ENCODE measurements around the gene PRPF18.
"Not testable (repeated sequence)": the region's sequence is repeated elsewhere in the genome, so short reads cannot be mapped to it uniquely, and the experiment has no call there.

The PRPF18 gene, protein sequence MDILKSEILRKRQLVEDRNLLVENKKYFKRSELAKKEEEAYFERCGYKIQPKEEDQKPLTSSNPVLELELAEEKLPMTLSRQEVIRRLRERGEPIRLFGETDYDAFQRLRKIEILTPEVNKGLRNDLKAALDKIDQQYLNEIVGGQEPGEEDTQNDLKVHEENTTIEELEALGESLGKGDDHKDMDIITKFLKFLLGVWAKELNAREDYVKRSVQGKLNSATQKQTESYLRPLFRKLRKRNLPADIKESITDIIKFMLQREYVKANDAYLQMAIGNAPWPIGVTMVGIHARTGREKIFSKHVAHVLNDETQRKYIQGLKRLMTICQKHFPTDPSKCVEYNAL

DNA sequence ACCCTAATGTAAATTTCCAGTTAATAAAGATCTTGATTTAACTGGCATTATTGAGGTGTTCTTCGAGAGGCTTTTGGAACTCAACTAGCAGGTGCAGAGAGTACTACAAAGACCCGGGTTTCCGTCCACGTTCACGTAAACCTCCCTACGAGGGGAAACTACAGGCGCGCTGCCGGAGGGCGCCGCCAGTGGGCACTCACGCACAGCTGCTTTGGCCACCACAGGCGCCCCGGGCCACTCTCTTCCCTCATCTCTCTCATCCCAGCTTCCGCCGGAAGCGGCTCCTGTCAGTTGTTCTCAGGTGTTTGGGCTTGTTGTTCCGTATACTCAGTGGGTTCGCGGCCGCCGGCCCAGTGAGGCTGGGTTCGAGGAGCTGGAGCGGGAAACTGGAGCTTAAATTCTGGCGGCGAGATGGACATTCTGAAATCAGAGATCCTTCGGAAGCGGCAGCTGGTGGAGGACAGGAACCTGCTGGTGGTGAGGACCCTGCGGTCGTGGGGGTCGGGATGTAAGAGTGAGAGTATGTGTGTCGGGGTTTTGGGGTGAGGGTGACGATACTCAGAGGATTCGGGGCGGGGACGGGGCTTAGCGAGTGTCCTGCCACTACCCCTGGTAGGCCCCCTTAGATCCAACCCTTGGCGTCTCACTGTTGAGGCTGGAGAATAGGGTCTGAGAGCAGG lies at the start of gene PRPF18:
PRPF18 (plus strand) TSS at position 290 of the 680 bp plus-strand sequence; CDS start at position 412, 122 bp downstream.
- peak; percentile 97 for DNase-seq

DNA sequence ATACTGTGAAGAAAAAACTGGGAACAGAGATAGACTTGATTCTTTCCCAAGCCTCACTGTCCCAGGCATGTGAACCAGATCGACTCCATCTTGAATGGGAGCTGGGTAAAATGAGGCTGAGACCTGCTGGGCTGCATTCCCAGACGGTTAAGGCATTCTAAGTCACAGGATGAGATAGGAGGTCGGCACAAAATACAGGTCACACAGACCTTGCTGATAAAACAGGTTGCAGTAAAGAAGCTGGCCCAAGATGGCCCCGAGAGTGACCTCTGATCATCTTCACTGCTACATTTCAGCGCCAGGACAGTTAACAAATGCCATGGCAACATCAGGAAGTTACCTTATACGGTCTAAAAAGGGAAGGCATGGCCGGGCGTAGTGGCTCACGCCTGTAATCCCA lies 48.8 kb upstream of the PRPF18 start:
- not testable (repeated sequence) for DNase-seq

GRCh38 chr10:13542533-13542932 lies 44.2 kb upstream of the PRPF18 start:
- DNase-seq, result no peak

GRCh38 chr10:13550802-13551201 lies 36.0 kb upstream of the PRPF18 start:
- DNase-seq, result no peak

- peak; percentile 4 for DNase-seq
Measured at GRCh38 chr10:13555884-13556510, 30.8 kb upstream of the PRPF18 start.

GRCh38 chr10:13559124-13559700 lies 27.6 kb upstream of the PRPF18 start:
- no peak for DNase-seq

- DNase-seq, result no peak
Measured at GRCh38 chr10:13560597-13560996, 26.2 kb upstream of the PRPF18 start.

DNA sequence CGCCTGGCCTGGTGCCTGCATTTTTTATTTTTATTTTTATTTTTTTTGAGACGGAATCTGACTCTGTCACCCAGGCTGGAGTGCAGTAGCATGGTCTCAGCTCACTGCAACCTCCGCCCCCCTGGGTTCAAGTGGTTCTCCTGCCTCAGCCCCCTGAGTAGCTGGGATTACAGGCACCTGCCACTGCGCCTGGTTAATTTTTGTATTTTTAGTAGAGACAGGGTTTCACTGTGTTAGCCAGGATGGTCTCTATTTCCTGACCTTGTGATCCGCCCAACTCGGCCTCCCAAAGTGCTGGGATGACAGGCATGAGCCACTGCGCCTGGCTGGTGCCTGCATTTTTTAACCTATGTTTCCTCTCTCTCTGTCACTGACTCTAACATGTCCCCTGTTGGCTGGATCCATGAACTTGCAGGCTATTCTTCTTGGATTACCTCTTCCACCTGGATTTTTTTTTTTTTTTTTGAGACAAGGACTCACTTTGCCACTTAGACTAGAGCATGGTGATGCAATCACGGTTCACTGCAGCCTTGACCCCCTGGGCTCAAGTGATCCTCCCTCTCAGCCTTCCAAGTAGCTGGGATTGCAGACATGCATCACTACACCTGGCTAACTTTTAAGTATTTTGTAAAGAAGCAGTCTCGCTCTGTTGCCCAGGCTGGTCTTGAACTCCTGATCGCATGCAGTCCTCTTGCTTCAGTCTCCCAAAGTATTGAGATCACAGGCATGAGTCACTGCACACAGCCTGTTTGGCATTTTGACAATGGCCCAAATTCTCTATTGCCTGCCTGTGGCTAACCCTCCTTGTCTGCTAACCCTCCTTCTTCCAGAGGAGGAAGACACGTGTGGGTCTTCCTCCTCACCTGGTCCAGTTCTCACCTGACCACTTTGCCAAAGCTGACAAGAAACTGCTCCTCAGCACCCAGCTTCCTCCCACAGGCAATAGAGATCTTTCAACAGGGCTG lies 23.0 kb upstream of the PRPF18 start:
- no peak for DNase-seq

GRCh38 chr10:13564576-13564975 lies 22.2 kb upstream of the PRPF18 start:
- no peak for DNase-seq

DNA sequence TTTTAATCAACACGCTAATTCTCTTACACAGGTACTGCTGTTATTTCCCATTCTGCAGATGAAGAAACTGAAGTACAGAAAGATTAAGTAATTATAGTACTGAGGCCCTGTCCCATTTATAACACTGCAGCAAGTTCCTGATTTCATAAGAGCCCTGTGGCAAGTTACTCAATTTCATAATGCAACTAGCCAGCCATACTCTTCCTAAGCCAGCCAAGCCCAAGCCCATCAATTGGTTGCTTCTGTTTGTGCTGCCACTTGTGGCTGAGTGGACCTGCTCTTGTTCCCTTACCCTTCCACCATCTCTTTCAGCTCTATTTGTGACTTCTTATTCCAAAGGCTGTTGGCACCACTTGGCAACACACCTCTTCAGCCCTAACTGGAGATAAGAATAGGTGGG lies 19.7 kb upstream of the PRPF18 start:
- no peak for DNase-seq

- no peak for DNase-seq
Measured at GRCh38 chr10:13571541-13571940, 15.2 kb upstream of the PRPF18 start.

DNA sequence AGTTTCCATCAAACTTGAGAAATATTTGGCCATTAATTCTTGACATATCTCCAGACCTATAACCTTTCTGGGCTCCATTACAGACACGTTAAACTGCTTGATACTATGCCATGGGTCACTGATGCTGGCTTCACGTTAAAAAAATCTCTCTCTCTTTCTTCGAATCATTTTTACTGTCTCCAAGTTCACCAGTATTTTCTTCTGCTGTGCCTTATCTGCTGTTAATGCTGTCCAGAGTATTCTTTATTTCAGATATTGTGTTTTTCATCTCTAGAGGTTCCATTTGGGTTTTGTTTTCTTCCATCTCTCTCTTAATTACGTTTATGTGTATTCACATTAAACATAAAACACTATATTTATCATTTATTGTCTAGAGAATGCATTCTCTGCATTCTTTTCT lies 12.8 kb upstream of the PRPF18 start:
- no peak for DNase-seq

DNA sequence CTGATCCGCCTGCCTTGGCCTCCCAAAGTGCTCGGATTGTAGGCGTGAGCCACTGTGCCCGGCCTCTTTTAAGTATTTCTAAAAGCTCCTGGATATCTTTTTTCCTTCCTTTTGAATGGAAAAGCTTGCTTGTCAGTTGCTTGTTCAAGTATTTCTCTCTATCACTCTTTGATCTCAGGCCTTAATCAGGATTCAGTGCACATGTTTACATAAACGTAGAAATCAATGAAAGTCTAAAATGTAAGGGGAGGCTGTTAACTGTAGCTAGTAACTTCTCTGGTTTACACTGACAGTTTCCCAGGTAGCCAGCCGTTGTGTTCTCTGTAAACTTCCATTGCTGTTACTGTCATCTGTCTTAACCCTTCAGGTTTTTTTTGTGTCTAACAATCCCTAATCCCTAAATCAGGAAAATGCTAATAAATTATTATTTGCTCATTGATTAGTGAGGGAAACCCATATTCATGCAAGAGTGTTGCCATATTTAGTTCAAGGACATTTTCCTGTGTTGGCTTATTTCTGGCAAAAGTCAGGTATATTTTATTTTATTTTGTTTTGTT lies 1.5 kb upstream of the PRPF18 start:
- no peak for DNase-seq

DNA sequence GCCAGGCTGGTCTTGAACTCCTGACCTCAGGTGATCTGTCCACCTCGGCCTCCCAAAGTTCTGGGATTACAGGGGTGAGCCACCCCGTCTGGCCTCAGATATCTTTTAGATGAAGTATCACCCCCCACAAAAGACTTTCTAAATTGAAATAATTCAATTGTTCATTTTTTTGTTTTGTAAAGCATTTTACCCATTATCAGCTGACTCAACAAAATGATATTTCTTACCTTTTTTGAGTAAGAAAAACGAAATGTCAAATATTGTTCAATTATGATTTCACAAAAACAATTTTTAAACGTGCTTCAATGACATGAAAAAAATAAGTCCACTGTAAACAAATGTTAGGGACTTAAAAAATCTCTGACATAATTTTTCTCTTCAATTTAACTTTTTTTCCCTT lies 822 bp upstream of the PRPF18 start:
- no peak for DNase-seq

DNA sequence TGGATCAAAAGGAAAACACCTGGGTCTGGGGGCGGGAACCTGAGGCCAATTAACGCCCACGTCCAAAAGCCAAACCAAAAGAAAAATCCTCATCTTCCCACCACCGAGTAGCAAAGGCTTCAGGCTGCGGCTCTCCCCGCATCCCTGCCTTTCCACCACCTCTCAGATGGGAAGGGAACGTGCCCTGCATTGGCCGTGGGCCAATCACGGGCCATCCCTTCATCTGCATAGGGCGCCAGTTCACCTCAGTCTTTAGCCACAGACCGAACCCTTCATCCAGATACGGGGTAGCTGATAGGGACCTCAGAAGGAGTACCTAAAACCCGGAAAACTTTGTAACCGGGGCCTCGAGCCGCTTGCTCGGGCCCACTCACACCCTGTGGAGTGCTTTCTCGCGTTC lies 626 bp downstream of the PRPF18 start:
- DNase-seq, result no peak

DNA sequence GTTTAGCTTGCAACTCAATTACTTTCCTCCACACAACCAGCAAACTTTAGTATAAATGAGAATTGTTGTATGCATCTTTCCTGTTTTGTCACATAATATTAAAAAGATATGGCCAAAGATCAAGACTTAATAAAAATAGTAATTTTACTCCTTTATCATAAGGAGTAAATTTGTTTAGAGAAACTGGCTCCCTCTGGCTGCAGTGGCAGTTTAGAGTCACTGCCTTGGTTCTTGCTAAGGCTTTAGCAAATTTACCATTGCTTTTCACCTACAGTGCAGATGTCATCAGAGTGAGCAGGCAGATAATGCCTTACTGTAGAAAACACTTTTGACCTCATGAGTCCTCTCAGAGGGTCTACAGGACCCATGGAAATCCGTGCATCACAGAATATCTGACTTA lies 2.6 kb downstream of the PRPF18 start:
- no peak for DNase-seq

GRCh38 chr10:13590886-13591285 lies 4.1 kb downstream of the PRPF18 start:
- no peak for DNase-seq

GRCh38 chr10:13592306-13592705 lies 5.5 kb downstream of the PRPF18 start:
- DNase-seq, result no peak

DNA sequence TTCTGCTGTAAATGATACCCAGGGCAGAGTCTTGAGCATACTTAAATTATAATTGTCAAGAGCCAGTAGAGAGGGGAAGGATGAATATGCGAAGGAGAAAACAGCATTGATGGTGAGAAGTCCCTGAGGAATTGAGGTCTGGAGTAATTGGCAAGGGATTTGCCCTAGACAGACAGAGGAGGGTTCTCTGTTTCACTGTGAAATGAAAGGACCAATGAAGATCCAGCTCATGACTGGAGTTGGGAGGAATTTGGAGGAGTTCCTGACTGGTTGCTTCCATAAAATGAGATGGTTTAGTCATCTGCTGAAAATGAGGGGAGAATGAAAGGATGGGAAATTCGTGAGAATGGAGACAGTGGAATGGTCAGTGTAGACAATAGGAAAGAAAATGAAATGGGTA lies 6.8 kb downstream of the PRPF18 start:
- no peak for DNase-seq

GRCh38 chr10:13594641-13595040 lies 7.9 kb downstream of the PRPF18 start:
- DNase-seq, result no peak

- no peak for DNase-seq
Measured at GRCh38 chr10:13597909-13598308, 11.1 kb downstream of the PRPF18 start.

All from retina (tissue), 1 donor.